GM12878 (cell line): ENCODE results near the gene SOX6. TPM values are rescaled to one million over a fixed set of nuclear protein-coding genes. Genes with fewer than 3 reads are reported as not detected.

Experiments
- ATAC-seq: fragments of 200-7000 bp; cut with Tn5 transposase; 3 replicates; pipeline ENCODE4 v1.9.1; 2020; ENCODE audit warnings: mild to moderate bottlenecking, moderate library complexity
- BruUV-seq: library from RNA; stranded (reverse); fragments of 400-500 nt; replicated peaks from 2 replicates; lab custom pipeline; 2021; lab: Mats Ljungman, UMichigan
- CTCF ChIA-PET: fragments of 300-600 bp; sonication (Branson Sonifier 250); formaldehyde crosslinking; extraction: SDS; loops from one replicate; lab custom pipeline; 2021; ENCODE audit warnings: inconsistent platforms; lab: Yijun Ruan, JAX
- POLR2A ChIA-PET: fragments of 350-600 bp; formaldehyde crosslinking; extraction: SDS; loops from one replicate; lab custom pipeline; 2021; ENCODE audit warnings: inconsistent platforms; lab: Charles Lee
- RAD21 ChIA-PET: fragments of 300-600 bp; sonication (Branson Sonifier 250); formaldehyde crosslinking; loops from one replicate; lab custom pipeline; 2023; ENCODE audit warnings: antibody characterized with exemption; ENCODE audit not compliant: unreplicated experiment; lab: Charles Lee
- SMC1A ChIA-PET: fragments of 300-600 bp; sonication (Branson Sonifier 250); formaldehyde crosslinking; loops from one replicate; lab custom pipeline; 2023; ENCODE audit not compliant: unreplicated experiment, uncharacterized antibody; lab: Charles Lee
- DNase-seq: peaks from one replicate; pipeline ENCODE4 v3.0.0-alpha.2; 2011; ENCODE audit warnings: low read depth, low spot score
- FAIRE-seq: peaks from 3 replicates; lab custom pipeline; 2011; peaks lifted over from hg19 to GRCh38; lab: Jason Lieb, UNC
- H2AFZ ChIP-seq: 2 replicates; pipeline ENCODE4 v1.6.0; 2011; ENCODE audit warnings: low read depth, low read length, control low read depth; ENCODE audit not compliant: control insufficient read depth
- H3K27ac ChIP-seq: 2 replicates; pipeline ENCODE4 v1.5.1; 2011; ENCODE audit warnings: control low read depth; ENCODE audit not compliant: control insufficient read depth, insufficient read depth
- H3K27me3 ChIP-seq, 2 experiments: replicated peaks in 1 of 2; 2 replicates each; pipeline versions ENCODE4 v1.6.0 to v1.6.1; 2011; ENCODE audit warnings: low read length in 1 of 2; ENCODE audit not compliant: control insufficient read depth in 2 of 2, insufficient read depth in 2 of 2
- H3K36me3 ChIP-seq, 2 experiments: 2 replicates each; pipeline ENCODE4 v1.5.1; 2011; ENCODE audit warnings: low read length in 1 of 2; ENCODE audit not compliant: control insufficient read depth in 2 of 2, insufficient read depth in 2 of 2
- H3K4me1 ChIP-seq: 2 replicates; pipeline ENCODE4 v1.6.1; 2011; ENCODE audit warnings: mild to moderate bottlenecking, low read length, moderate library complexity, mixed read lengths; ENCODE audit not compliant: control insufficient read depth, insufficient read depth
- H3K4me2 ChIP-seq: 2 replicates; pipeline ENCODE4 v1.6.0; 2011; ENCODE audit warnings: control low read depth; ENCODE audit not compliant: control insufficient read depth, insufficient read depth
- H3K4me3 ChIP-seq: fragments of 200-600 bp; sonication (generic); 2 replicates; pipeline ENCODE4 v1.5.1; 2016
- H3K79me2 ChIP-seq: 2 replicates; pipeline ENCODE4 v1.6.0; 2011; ENCODE audit warnings: low read length; ENCODE audit not compliant: control insufficient read depth, insufficient read depth
- H3K9ac ChIP-seq: 2 replicates; pipeline ENCODE4 v1.8.0; 2011; ENCODE audit warnings: low read length, control low read depth, mixed read lengths; ENCODE audit not compliant: control insufficient read depth, insufficient read depth
- H3K9me3 ChIP-seq: replicated peaks from 3 replicates; pipeline ENCODE4 v1.5.1; 2011; ENCODE audit warnings: mild to moderate bottlenecking, low read length; ENCODE audit not compliant: control insufficient read depth, insufficient read depth
- H4K20me1 ChIP-seq: 2 replicates; pipeline ENCODE4 v1.6.0; 2011; ENCODE audit not compliant: control insufficient read depth, insufficient read depth
- ASH2L ChIP-seq: fragments of 300-600, 200-600 bp; sonication (generic); IDR thresholded peaks from 2 replicates; pipeline ENCODE4 v1.6.1; 2017; ENCODE audit warnings: low read depth, mild to moderate bottlenecking, borderline replicate concordance
- BMI1 ChIP-seq: fragments of 450-650 bp; IDR thresholded peaks from 2 replicates; pipeline ENCODE4 v1.6.1; 2016; ENCODE audit warnings: mild to moderate bottlenecking, moderate library complexity, borderline replicate concordance
- ESRRA ChIP-seq: IDR thresholded peaks from 2 replicates; pipeline ENCODE4 v1.6.1; 2012; ENCODE audit warnings: mild to moderate bottlenecking, low read length, improper control_type of control experiment
- IKZF1 ChIP-seq: fragments of 450-650 bp; conservative IDR thresholded peaks from 2 replicates; pipeline ENCODE4 v1.6.1; 2017; ENCODE audit warnings: antibody characterized with exemption, mild to moderate bottlenecking
- JUNB ChIP-seq: IDR thresholded peaks from 2 replicates; pipeline ENCODE4 v1.6.1; 2016; ENCODE audit warnings: antibody characterized with exemption, mild to moderate bottlenecking
- NR2C2 ChIP-seq: IDR thresholded peaks from 2 replicates; pipeline ENCODE4 v1.6.1; 2011; ENCODE audit warnings: borderline replicate concordance, low read depth; ENCODE audit not compliant: control insufficient read depth, insufficient read length
- PKNOX1 ChIP-seq: fragments of 450-650 bp; IDR thresholded peaks from 2 replicates; pipeline ENCODE4 v1.6.1; 2016; ENCODE audit warnings: mild to moderate bottlenecking
- WGBS: methylation state at CpG from one replicate; pipeline ENCODE4 v1.1.6; 2016; ENCODE audit warnings: low lambda C conversion rate; ENCODE audit not compliant: insufficient replicate concordance, insufficient coverage; ENCODE audit errors: missing lambda C conversion rate; 5-methylcytosine and 5-hydroxymethylcytosine counted together
- in situ Hi-C: fragments of 300-500 bp; cut with MboI; formaldehyde crosslinking; loops from 9 replicates; pipeline ENCODE4 v1.14.3; 2018; ENCODE audit warnings: mixed read lengths
- intact Hi-C: fragments of 100-400 bp; cut with micrococcal nuclease; formaldehyde crosslinking; loops from one replicate; pipeline ENCODE4 v1.14.2; 2022; ENCODE audit not compliant: unreplicated experiment
- polyA plus RNA-seq, 11 experiments: library from polyadenylated mRNA; depleted of rRNA in 4 of 11; unstranded in 6 of 11; stranded (reverse) in 5 of 11; fragments of >200 nt; fragmentation: Nextera tagmentation in 4 of 11; fragmentation: Illumina TruSeq in 1 of 11; extraction: Ambion mirVana in 4 of 11; extraction: Trizol in 1 of 11; gene quantifications; 1 replicate in 1 of 11; 2 replicates in 10 of 11; pipeline versions ENCODE4 v1.2.1 to v1.2.3, GENCODE V29; 2011 to 2016; ENCODE audit warnings: inconsistent platforms in 2 of 11, missing spikeins in 2 of 11, low read depth in 1 of 11
- total RNA-seq, 4 experiments: library from RNA; depleted of rRNA in 3 of 4; stranded (reverse); fragments of >200 nt in 3 of 4; fragmentation: Illumina TruSeq in 1 of 4; extraction: Trizol in 1 of 4; gene quantifications; 2 replicates each; pipeline versions ENCODE4 v1.2.1 to v1.2.3, GENCODE V29; 2013 to 2021

The SOX6 gene
- total and polyA plus RNA-seq, 10 of the 15 experiments (the other 5 are each of a cell fraction or from before 2014, with no cell fraction given) = 0.03 to 0.71 (median 0.29) TPM; not detected in 4

DNA sequence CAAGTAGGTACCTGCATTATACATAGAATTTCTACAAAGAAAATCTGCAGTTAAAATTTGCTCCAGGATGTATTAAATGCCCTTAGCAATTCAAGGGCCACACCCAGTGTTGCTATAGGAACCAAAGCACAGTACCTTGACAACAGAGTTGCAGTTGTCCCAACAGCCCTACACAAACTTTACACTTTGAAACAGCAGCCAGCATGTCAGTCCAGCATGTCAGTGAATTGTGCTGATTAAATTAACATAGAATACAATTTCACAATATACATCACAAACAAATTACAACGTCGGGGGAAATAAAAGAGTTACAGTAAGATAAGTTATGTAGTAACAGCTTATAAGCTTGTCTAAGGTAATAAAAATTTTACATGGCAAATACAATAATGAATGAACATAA, 389.2 kb downstream of the SOX6 start:
- H3K9me3 ChIP-seq = no peaks in the 10 kb centered on the region
- WGBS = 100% methylated on average over 2 of the region's 2 CpGs
- H3K4me1 ChIP-seq = no peaks in the 10 kb centered on the region
- ChIA-PET SMC1A (interaction anchor here (0.9 to 1.3 kb wide), 3 partner anchors 14 to 22 kb away, joined by 3 read pairs; no protein-coding TSS in a partner anchor), POLR2A (no interaction called here), CTCF (interaction anchor here (0.7 to 1.4 kb wide), 3 partner anchors 21 to 1072 kb away, joined by 3 to 7 read pairs (median 5); no protein-coding TSS in a partner anchor), RAD21 (no interaction called here)
- ATAC-seq = no peak; the same call in 2 of the 3 replicates
- no peak for DNase-seq
- H3K27me3 ChIP-seq = no peaks in the 10 kb centered on the region
- no peaks in the 10 kb centered on the region for H3K36me3 ChIP-seq
- no peak for FAIRE-seq
- in situ Hi-C loops = no loop called here
- H4K20me1 ChIP-seq = no peaks in the 10 kb centered on the region
- BruUV-seq = no TSS peak
- no peak overlapping the region for H2AFZ ChIP-seq
- intact Hi-C loops = no loop called here
- H3K9ac ChIP-seq = no peak overlapping the region
- H3K4me3 ChIP-seq = no peak overlapping the region
- H3K4me2 ChIP-seq = no peak overlapping the region
- no peaks in the 10 kb centered on the region for H3K79me2 ChIP-seq
- H3K27ac ChIP-seq = no peak overlapping the region
- TF ChIP-seq ESRRA = no peak
- TF ChIP-seq BMI1 = peak; percentile 64; the same call in 1 of the 2 replicates
- TF ChIP-seq, all 136 proteins: peak for 1

GRCh38 chr11:15965562-15966250, 390.6 kb downstream of the SOX6 start:
- H3K27me3 ChIP-seq = no peaks in the 10 kb centered on the region
- ChIA-PET CTCF (interaction anchor here (1.6 kb wide), 1 partner anchor 25 kb away, joined by 5 read pairs; no protein-coding TSS in a partner anchor), POLR2A (interaction anchor here (0.5 kb wide), 1 partner anchor 110 kb away, joined by 3 read pairs; no protein-coding TSS in a partner anchor), RAD21 (interaction anchor here (0.9 to 1.0 kb wide), 2 partner anchors 10 to 18 kb away, joined by 3 to 4 read pairs; no protein-coding TSS in a partner anchor), SMC1A (interaction anchor here (1.0 to 1.6 kb wide), 3 partner anchors 8 to 22 kb away, joined by 3 to 5 read pairs (median 4); no protein-coding TSS in a partner anchor)
- in situ Hi-C loops = no loop called here
- H3K4me3 ChIP-seq = no peak overlapping the region
- FAIRE-seq = no peak
- no peaks in the 10 kb centered on the region for H3K79me2 ChIP-seq
- peak; percentile 52 for ATAC-seq
- H3K27ac ChIP-seq = no peak overlapping the region
- DNase-seq = no peak
- H3K36me3 ChIP-seq = no peaks in the 10 kb centered on the region
- no peaks in the 10 kb centered on the region for H3K9me3 ChIP-seq
- 44% methylated on average over 7 of the region's 7 CpGs for WGBS
- no peak overlapping the region for H3K4me2 ChIP-seq
- no peaks in the 10 kb centered on the region for H4K20me1 ChIP-seq
- intact Hi-C loops = no loop called here
- H3K9ac ChIP-seq = no peak overlapping the region
- BruUV-seq = no TSS peak
- no peak overlapping the region; the same call in 1 of the 2 replicates for H2AFZ ChIP-seq
- no peaks in the 10 kb centered on the region for H3K4me1 ChIP-seq
- no peak for TF ChIP-seq ASH2L
- no peak for TF ChIP-seq PKNOX1
- peak; percentile 14; the same call in 1 of the 2 replicates for TF ChIP-seq JUNB
- no peak for TF ChIP-seq NR2C2
- 0 out of 2 replicates have a peak, but pooled peaks have one; percentile 26 for TF ChIP-seq IKZF1
